ENCODE measurements around the gene ZKSCAN3. TPM values are rescaled to one million over a fixed set of nuclear protein-coding genes. Genes with fewer than 3 reads are reported as not detected.

The ZKSCAN3 gene
- total and polyA plus RNA-seq, 4 experiments from 2014 or later = 2.3 to 12.6 (median 8.3) TPM

DNA sequence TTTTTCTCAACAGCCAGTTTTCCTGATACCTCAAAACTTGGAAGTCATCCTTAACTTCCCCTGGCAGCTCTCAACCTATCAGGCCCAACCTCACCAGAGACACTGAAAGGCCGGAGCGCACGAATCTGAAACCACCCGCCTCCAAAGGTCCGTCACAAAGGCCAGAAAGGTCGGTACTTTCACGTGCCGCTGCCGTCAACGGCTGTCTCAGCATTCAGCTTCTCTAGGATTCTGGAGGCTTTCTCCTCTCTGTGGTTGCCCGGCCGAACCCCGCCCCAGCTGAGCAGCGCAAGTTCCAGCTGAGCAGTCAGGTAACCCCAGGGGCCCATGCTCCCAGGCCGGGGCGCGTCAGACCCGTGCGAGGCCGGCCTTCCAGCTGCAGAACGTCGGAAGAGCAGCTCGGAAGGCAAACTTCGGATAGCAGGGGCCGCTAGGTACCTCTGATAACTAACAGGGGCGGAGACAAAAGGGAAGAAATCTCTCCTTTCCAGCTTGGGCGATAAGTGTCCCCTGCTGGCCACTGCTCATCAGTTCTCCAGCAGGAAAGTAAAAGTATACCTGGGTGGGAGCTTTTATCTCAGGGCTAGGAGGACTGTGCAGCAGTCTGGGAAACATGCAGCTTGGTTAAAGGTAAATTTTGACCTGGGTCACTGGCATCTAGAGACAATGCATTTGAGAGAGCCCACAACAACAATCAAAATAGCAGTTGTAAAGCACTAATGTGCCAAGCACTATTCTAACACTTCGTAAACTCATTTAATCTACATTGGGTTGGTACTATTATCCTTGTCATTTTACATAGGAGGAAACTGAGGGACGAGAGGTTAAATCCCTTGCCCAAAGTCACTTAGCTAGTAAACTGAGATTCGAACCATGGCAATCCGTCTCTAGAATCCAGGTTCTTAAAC lies 33.7 kb downstream of the ZKSCAN3 start:
- H3K27ac Mint-ChIP-seq = peak overlapping the region in 2 of 7 donors; percentile 36 to 44
- H3K36me3 ChIP-seq (ENCODE audit: insufficient read depth, low read length) = peaks cover 11% of the 10 kb centered on the region
- H3K4me3 ChIP-seq (ENCODE audit: low read length in 2 of 2) = no peak overlapping the region
- peak in 2 of 5 donors; percentile 3 to 10 for DNase-seq
- intact Hi-C loops (cut with micrococcal nuclease) = loop anchor here (2.0 kb wide), 1 partner anchor 71 kb away; no protein-coding TSS in a partner anchor
- peaks cover 0 to 18% (median 9%) of the 10 kb centered on the region in 4 donors for H3K4me1 Mint-ChIP-seq
- no peak overlapping the region for H3K27ac ChIP-seq (ENCODE audit: low read depth, low read length)
- H3K9me3 Mint-ChIP-seq = peaks cover 0 to 11% (median 5%) of the 10 kb centered on the region in 8 donors
- peak overlapping the region; percentile 13 to 72 (median 59) for H3K4me3 Mint-ChIP-seq
- CTCF ChIA-PET (ENCODE audit: partially characterized antibody) = interaction anchor here (1.8 kb wide), 1 partner anchor 27 kb away, joined by 6 read pairs; no protein-coding TSS in a partner anchor
- H3K27me3 ChIP-seq (ENCODE audit: insufficient read depth, low read length) = no peaks in the 10 kb centered on the region
- POLR2A ChIA-PET (ENCODE audit: partially characterized antibody) = interaction anchor here (0.5 kb wide), 2 partner anchors 18 to 1004 kb away, joined by 3 read pairs; no protein-coding TSS in a partner anchor
- no peaks in the 10 kb centered on the region for H3K4me1 ChIP-seq (ENCODE audit: insufficient read depth, low read length)
- H3K27me3 Mint-ChIP-seq = no peaks in the 10 kb centered on the region
- peaks cover 0 to 3% of the 10 kb centered on the region in 2 donors for H3K9me3 ChIP-seq (ENCODE audit: control insufficient read depth in 1 of 2, low read length in 2 of 2)
- H3K36me3 Mint-ChIP-seq = peaks cover 65 to 76% of the 10 kb centered on the region in 2 donors

DNA sequence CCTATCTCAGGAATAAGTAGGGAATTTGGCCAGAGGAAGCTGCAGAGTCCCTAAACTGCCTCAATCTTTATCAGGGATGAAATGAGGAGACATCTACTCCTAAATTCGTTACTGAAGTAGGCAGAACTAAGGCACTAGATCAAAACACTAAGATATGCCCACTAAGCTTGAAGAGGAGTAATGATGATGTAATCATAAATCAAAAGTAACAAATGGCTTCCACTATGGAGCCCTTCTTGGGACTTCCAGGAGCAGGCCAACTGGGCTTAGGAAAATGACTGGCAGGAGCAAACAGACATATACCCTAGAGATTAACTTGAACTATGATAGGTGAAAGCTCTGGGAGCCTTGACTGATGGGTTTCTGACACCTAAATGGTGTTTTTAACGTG lies 34.4 kb downstream of the ZKSCAN3 start:
- POLR2A ChIA-PET (ENCODE audit: partially characterized antibody) = interaction anchor here (1.6 kb wide), 1 partner anchor 118 kb away, joined by 3 read pairs; no protein-coding TSS in a partner anchor
- Mint-ChIP-seq H3K4me1 (peaks cover 0 to 18% (median 9%) of the 10 kb centered on the region in 4 donors), H3K27ac (peak overlapping the region in 1 of 7 donors; percentile 44), H3K27me3 (no peaks in the 10 kb centered on the region), H3K9me3 (peaks cover 0 to 11% (median 5%) of the 10 kb centered on the region in 8 donors), H3K36me3 (peaks cover 70 to 80% of the 10 kb centered on the region in 2 donors), H3K4me3 (no peak overlapping the region)
- H3K4me3 ChIP-seq (ENCODE audit: low read length in 2 of 2) = no peak overlapping the region
- H3K27ac ChIP-seq (ENCODE audit: low read depth, low read length) = no peak overlapping the region
- CTCF ChIA-PET (ENCODE audit: partially characterized antibody) = interaction anchor here (1.8 kb wide), 1 partner anchor 28 kb away, joined by 6 read pairs; no protein-coding TSS in a partner anchor
- H3K9me3 ChIP-seq (ENCODE audit: control insufficient read depth in 1 of 2, low read length in 2 of 2) = peaks cover 0 to 3% of the 10 kb centered on the region in 2 donors
- DNase-seq = no peak
- no peaks in the 10 kb centered on the region for H3K27me3 ChIP-seq (ENCODE audit: insufficient read depth, low read length)
- no peaks in the 10 kb centered on the region for H3K4me1 ChIP-seq (ENCODE audit: insufficient read depth, low read length)
- intact Hi-C loops (cut with micrococcal nuclease) = loop anchor here (2.0 kb wide), 1 partner anchor 71 kb away; no protein-coding TSS in a partner anchor
- H3K36me3 ChIP-seq (ENCODE audit: insufficient read depth, low read length) = peaks cover 11% of the 10 kb centered on the region

- Histone ChIP-seq H3K9me3 (ENCODE audit: control insufficient read depth in 1 of 2, low read length in 2 of 2) (no peaks in the 10 kb centered on the region), H3K27ac (ENCODE audit: low read depth, low read length) (no peak overlapping the region), H3K4me1 (ENCODE audit: insufficient read depth, low read length) (peaks cover 21% of the 10 kb centered on the region), H3K36me3 (ENCODE audit: insufficient read depth, low read length) (peaks cover 33% of the 10 kb centered on the region), H3K27me3 (ENCODE audit: insufficient read depth, low read length) (no peaks in the 10 kb centered on the region), H3K4me3 (ENCODE audit: low read length in 2 of 2) (no peak overlapping the region)
- intact Hi-C loops (cut with micrococcal nuclease) = no loop called here
- H3K4me3 Mint-ChIP-seq = no peak overlapping the region
- POLR2A ChIA-PET (ENCODE audit: partially characterized antibody) = no interaction called here
- CTCF ChIA-PET (ENCODE audit: partially characterized antibody) = no interaction called here
- peaks cover 0 to 4% (median 0%) of the 10 kb centered on the region in 8 donors for H3K9me3 Mint-ChIP-seq
- H3K27me3 Mint-ChIP-seq = no peaks in the 10 kb centered on the region
- peaks cover 16 to 39% (median 20%) of the 10 kb centered on the region in 4 donors for H3K4me1 Mint-ChIP-seq
- H3K27ac Mint-ChIP-seq = no peak overlapping the region
- no peak for DNase-seq
- H3K36me3 Mint-ChIP-seq = peaks cover 76 to 78% of the 10 kb centered on the region in 2 donors
Observed at GRCh38 chr6:28390688-28391087, 40.9 kb downstream of the ZKSCAN3 start.

- peaks cover 33% of the 10 kb centered on the region for H3K36me3 ChIP-seq (ENCODE audit: insufficient read depth, low read length)
Observed at GRCh38 chr6:28393912-28394662, 44.3 kb downstream of the ZKSCAN3 start.

DNA sequence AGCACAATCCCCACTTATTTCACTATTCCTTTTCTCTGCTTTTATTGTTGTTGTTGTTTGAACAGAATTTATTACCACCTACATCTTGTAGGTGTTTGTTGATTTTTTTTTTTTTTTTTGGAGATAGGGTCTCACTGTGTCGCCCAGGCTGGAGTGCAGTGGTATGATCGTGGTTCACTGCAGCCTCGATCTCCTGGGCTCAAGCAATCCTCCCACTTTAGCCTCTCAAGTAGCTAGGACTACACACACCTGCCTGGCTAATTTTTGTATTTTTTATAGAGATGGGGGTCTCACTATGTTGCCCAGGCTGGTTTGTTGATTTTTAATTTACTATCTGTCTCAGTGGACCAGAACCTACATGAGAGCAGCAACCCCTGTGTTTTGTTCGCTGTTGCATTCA lies 46.2 kb downstream of the ZKSCAN3 start:
- Histone ChIP-seq H3K36me3 (ENCODE audit: insufficient read depth, low read length) (peaks cover 16% of the 10 kb centered on the region), H3K4me3 (ENCODE audit: low read length in 2 of 2) (no peak overlapping the region), H3K4me1 (ENCODE audit: insufficient read depth, low read length) (peaks cover 56% of the 10 kb centered on the region), H3K27me3 (ENCODE audit: insufficient read depth, low read length) (no peaks in the 10 kb centered on the region), H3K27ac (ENCODE audit: low read depth, low read length) (no peak overlapping the region), H3K9me3 (ENCODE audit: control insufficient read depth in 1 of 2, low read length in 2 of 2) (no peaks in the 10 kb centered on the region)
- no peak for DNase-seq
- Mint-ChIP-seq H3K27ac (no peak overlapping the region), H3K4me1 (peaks cover 25 to 70% (median 47%) of the 10 kb centered on the region in 4 donors), H3K9me3 (peaks cover 0 to 4% (median 0%) of the 10 kb centered on the region in 8 donors), H3K27me3 (peaks cover 0 to under 1% of the 10 kb centered on the region in 2 donors), H3K36me3 (peaks cover 55 to 65% of the 10 kb centered on the region in 2 donors), H3K4me3 (peak overlapping the region in 2 of 8 donors; percentile 12 to 61)
- POLR2A ChIA-PET (ENCODE audit: partially characterized antibody) = no interaction called here
- CTCF ChIA-PET (ENCODE audit: partially characterized antibody) = interaction anchor here (0.9 to 1.6 kb wide), 2 partner anchors 33 to 40 kb away, joined by 3 to 5 read pairs; no protein-coding TSS in a partner anchor
- intact Hi-C loops (cut with micrococcal nuclease) = loop anchor here (5.0 kb wide), 1 partner anchor 286 kb away; no protein-coding TSS in a partner anchor

More at GRCh38 chr6:28393912-28394662, 44.3 kb downstream of the ZKSCAN3 start:
- no peak overlapping the region for H3K27ac ChIP-seq (ENCODE audit: low read depth, low read length)
- ChIA-PET POLR2A (ENCODE audit: partially characterized antibody) (no interaction called here), CTCF (ENCODE audit: partially characterized antibody) (interaction anchor here (0.6 kb wide), 1 partner anchor 8 kb away, joined by 4 read pairs; no protein-coding TSS in a partner anchor)
- no peaks in the 10 kb centered on the region for H3K27me3 Mint-ChIP-seq
- peaks cover 48% of the 10 kb centered on the region for H3K4me1 ChIP-seq (ENCODE audit: insufficient read depth, low read length)
- no peak overlapping the region for H3K4me3 Mint-ChIP-seq
- H3K9me3 Mint-ChIP-seq = peaks cover 0 to 4% (median 0%) of the 10 kb centered on the region in 8 donors
- DNase-seq = no peak
- peaks cover 25 to 57% (median 39%) of the 10 kb centered on the region in 4 donors for H3K4me1 Mint-ChIP-seq
- intact Hi-C loops (cut with micrococcal nuclease) = no loop called here
- H3K36me3 Mint-ChIP-seq = peaks cover 70% of the 10 kb centered on the region in 2 donors
- peak overlapping the region in 1 of 7 donors; percentile 19 for H3K27ac Mint-ChIP-seq
- no peak overlapping the region for H3K4me3 ChIP-seq (ENCODE audit: low read length in 2 of 2)
- H3K9me3 ChIP-seq (ENCODE audit: control insufficient read depth in 1 of 2, low read length in 2 of 2) = no peaks in the 10 kb centered on the region
- no peaks in the 10 kb centered on the region for H3K27me3 ChIP-seq (ENCODE audit: insufficient read depth, low read length)

GRCh38 chr6:28399350-28400121 lies 49.8 kb downstream of the ZKSCAN3 start, which contains the start of gene ZSCAN12:
Gene ZSCAN12 (minus strand): TSS chr6:28399747. CDS start chr6:28398405, 1,342 bp downstream.
- peaks cover 19 to 59% (median 39%) of the 10 kb centered on the region in 4 donors for H3K4me1 Mint-ChIP-seq
- H3K36me3 Mint-ChIP-seq = peaks cover 27 to 35% of the 10 kb centered on the region in 2 donors
- peak within 1 kb of the TSS; percentile 94 to 96 (median 95) for H3K4me3 Mint-ChIP-seq
- no peaks in the 10 kb centered on the region for H3K27me3 ChIP-seq (ENCODE audit: insufficient read depth, low read length)
- peak; percentile 72 to 81 (median 80) for DNase-seq
- H3K4me3 ChIP-seq (ENCODE audit: low read length in 2 of 2) = peak within 1 kb of the TSS; percentile 81 to 91
- peak within 1 kb of the TSS; percentile 72 to 94 (median 90) for H3K27ac Mint-ChIP-seq
- no peaks in the 10 kb centered on the region for H3K9me3 ChIP-seq (ENCODE audit: control insufficient read depth in 1 of 2, low read length in 2 of 2)
- peaks cover 43% of the 10 kb centered on the region for H3K4me1 ChIP-seq (ENCODE audit: insufficient read depth, low read length)
- peaks cover 8 to 11% of the 10 kb centered on the region in 2 donors for H3K27me3 Mint-ChIP-seq
- no peaks in the 10 kb centered on the region for H3K36me3 ChIP-seq (ENCODE audit: insufficient read depth, low read length)
- peak within 1 kb of the TSS; percentile 44 for H3K27ac ChIP-seq (ENCODE audit: low read depth, low read length)
- intact Hi-C loops (cut with micrococcal nuclease) = loop anchor here (1.0 to 5.0 kb wide), 9 partner anchors 44 to 295 kb away; partner anchors contain the start of genes ZKSCAN3, ZKSCAN4, ZKSCAN8 and ZSCAN16
- peaks cover 0 to 6% (median 0%) of the 10 kb centered on the region in 8 donors for H3K9me3 Mint-ChIP-seq
- POLR2A ChIA-PET (ENCODE audit: partially characterized antibody) = interaction anchor here (1.0 to 2.2 kb wide), 5 partner anchors 44 to 920 kb away, joined by 3 to 10 read pairs (median 4); partner anchors contain the start of genes ZKSCAN8 and ZSCAN23
- CTCF ChIA-PET (ENCODE audit: partially characterized antibody) = interaction anchor here (0.9 to 1.1 kb wide), 2 partner anchors 10 to 132 kb away, joined by 3 to 4 read pairs; partner anchors contain the start of gene ZSCAN26

All from CD4-positive, alpha-beta memory T cell (primary cell).